LNCaP clone FGC (cell line): Measurements from ENCODE around the gene LRP8.

Experiments
- DNase-seq: peaks from one replicate; pipeline ENCODE4 v3.0.0-alpha.2; 2011; ENCODE audit warnings: low read depth
- H3K4me3 ChIP-seq: 2 replicates; pipeline ENCODE4 v1.5.1; 2011; ENCODE audit warnings: mild to moderate bottlenecking, low read depth, low read length, control low read depth
- CTCF ChIP-seq: IDR thresholded peaks from 2 replicates; pipeline ENCODE4 v1.5.1; 2012; ENCODE audit warnings: mild to moderate bottlenecking; ENCODE audit not compliant: control insufficient read depth, insufficient read depth; ENCODE audit errors: extremely low read depth

Gene LRP8

DNA sequence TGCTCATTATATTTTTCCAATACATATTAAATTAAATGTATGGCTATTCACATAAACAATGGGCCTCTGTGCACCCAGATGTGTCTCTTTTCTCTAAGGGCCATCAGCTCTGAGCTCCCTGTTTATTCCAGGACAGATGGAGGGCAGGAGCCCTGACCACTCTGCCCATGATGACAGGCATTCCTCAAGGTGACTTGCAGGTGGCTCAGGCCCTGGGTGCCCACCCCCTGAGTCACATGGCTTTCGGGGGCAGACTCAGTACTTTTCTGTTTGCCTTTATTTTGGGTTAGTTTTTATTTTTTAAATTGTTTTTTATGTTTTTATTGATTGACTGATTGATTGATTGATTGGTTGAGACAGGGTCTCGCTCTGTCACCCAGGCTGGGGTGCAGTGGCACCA is 6.4 kb upstream of the LRP8 start:
- TF ChIP-seq CTCF = no peak
- no peak for DNase-seq
- H3K4me3 ChIP-seq = no peak overlapping the region

GRCh38 chr1:53332833-53333232 is 5.0 kb upstream of the LRP8 start:
- no peak overlapping the region for H3K4me3 ChIP-seq
- no peak for DNase-seq
- no peak for TF ChIP-seq CTCF

- H3K4me3 ChIP-seq = no peak overlapping the region
- DNase-seq = no peak
- TF ChIP-seq CTCF = no peak
Measured at GRCh38 chr1:53332186-53332564, 4.3 kb upstream of the LRP8 start.

GRCh38 chr1:53331446-53332185 is 3.7 kb upstream of the LRP8 start:
- H3K4me3 ChIP-seq = no peak overlapping the region
- no peak for DNase-seq
- TF ChIP-seq CTCF = no peak

- DNase-seq = no peak
- no peak for TF ChIP-seq CTCF
- no peak overlapping the region for H3K4me3 ChIP-seq
Measured at GRCh38 chr1:53330819-53331218, 2.9 kb upstream of the LRP8 start.

- no peak for DNase-seq
- TF ChIP-seq CTCF = no peak
Measured at GRCh38 chr1:53328541-53329499, 950 bp upstream of the LRP8 start.

More at GRCh38 chr1:53328541-53329499, 950 bp upstream of the LRP8 start:
- H3K4me3 ChIP-seq = peak overlapping the region; percentile 57
